Right lobe of liver (tissue), 6 donors: ENCODE data around the gene DCTD. TPM values are rescaled to one million over a fixed set of nuclear protein-coding genes. Genes with fewer than 3 reads are reported as not detected.
"Not testable (repeated sequence)": the region's sequence is repeated elsewhere in the genome, so short reads cannot be mapped to it uniquely, and the experiment has no call there.

Source experiments
- ATAC-seq, 4 donors: fragments of 200-7000 bp; cut with Tn5 transposase; one replicate each; pipeline ENCODE4 v1.9.1; 2020; ENCODE audit warnings: mild to moderate bottlenecking in 4 of 4, moderate library complexity in 4 of 4
- DNase-seq, 3 donors: peaks; one replicate each; pipeline ENCODE4 v3.0.0-alpha.2; 2020
- H3K27ac ChIP-seq, 3 donors: fragments of 200-600 bp; one replicate each; pipeline ENCODE4 v1.8.0; 2022
- H3K27me3 ChIP-seq, 2 donors: fragments of 200-600 bp; one replicate each; pipeline ENCODE4 v1.8.0; 2022
- H3K36me3 ChIP-seq, 4 donors: fragments of 200-600 bp; sonication (generic) in 1 of 4; one replicate each; pipeline versions ENCODE4 v1.5.1 to v1.8.0; 2017 to 2022; ENCODE audit warnings: control low read depth in 1 of 4
- H3K4me1 ChIP-seq, 4 donors: fragments of 200-600 bp; sonication (generic) in 1 of 4; one replicate each; pipeline versions ENCODE4 v1.5.1 to v1.8.0; 2017 to 2022; ENCODE audit warnings: control low read depth in 1 of 4
- H3K4me3 ChIP-seq, 3 donors: fragments of 200-600 bp; one replicate each; pipeline ENCODE4 v1.8.0; 2022
- H3K9me3 ChIP-seq, 4 donors: fragments of 200-600 bp; sonication (generic) in 1 of 4; one replicate each; pipeline versions ENCODE4 v1.5.1 to v1.8.0; 2017 to 2022; ENCODE audit warnings: control low read depth in 1 of 4
- POLR2A ChIP-seq: fragments of 450-650 bp; IDR thresholded peaks from one replicate; pipeline ENCODE4 v1.6.1; 2017; ENCODE audit warnings: antibody characterized with exemption, mild to moderate bottlenecking
- WGBS: methylation state at CpG from one replicate; pipeline ENCODE4 v1.1.6; 2018; ENCODE audit warnings: low coverage, low lambda C conversion rate; ENCODE audit not compliant: insufficient coverage; ENCODE audit errors: missing lambda C conversion rate; 5-methylcytosine and 5-hydroxymethylcytosine counted together
- intact Hi-C, 2 donors: fragments of 100-400 bp; cut with DNase I; formaldehyde crosslinking; loops; one replicate each; pipeline versions ENCODE4 v1.11.2 to v1.14.1; 2022
- total RNA-seq, 6 experiments: library from RNA; depleted of rRNA in 2 of 6; stranded (reverse); fragments of >200 nt in 2 of 6; fragmentation: NEBNext Ultra II Directional in 3 of 6; extraction: Animal tissue kit (Norgen Biotek cat#: 25700) in 3 of 6; gene quantifications; one replicate each; pipeline versions ENCODE4 v1.1.0 to v1.2.4, GENCODE V29; 2016 to 2023
- TF ChIP-seq, protein P1 (sequence below), 4 donors: fragments of 200-600 bp in 3 of 4; fragments of 450-650 bp in 1 of 4; IDR thresholded peaks; one replicate each; pipeline versions ENCODE4 v1.5.1 to v1.8.0; 2016 to 2022; ENCODE audit warnings: antibody characterized with exemption in 4 of 4, mild to moderate bottlenecking in 2 of 4
- donor health status: DM: no; HTN: yes; CAD: no.
- donor health status: DM: no; HTN: no; CAD: no.
- donor health status: DM: no; HTN: no; CAD: no.
- donor health status: DM: no; HTN: yes; CAD: no.
- donor health status: DM: no; HTN: yes; CAD: no.

Gene DCTD
- total RNA-seq, 6 experiments from 2014 or later: 45.7 to 61.3 (median 51.2) TPM

- ATAC-seq (peak; percentile 36 to 50 (median 45)), DNase-seq (peak; percentile 47 to 78 (median 60))
- no peaks in the 10 kb centered on the region for H3K27me3 ChIP-seq
- WGBS: 43% methylated on average over 1 of the region's 9 CpGs
- intact Hi-C loops: no loop called here
- no peak overlapping the region for H3K4me3 ChIP-seq
- H3K36me3 ChIP-seq: peaks cover 0 to 5% (median 0%) of the 10 kb centered on the region in 4 donors
- peaks cover 0 to 77% (median 33%) of the 10 kb centered on the region in 4 donors for H3K4me1 ChIP-seq
- H3K9me3 ChIP-seq: no peaks in the 10 kb centered on the region
- peak overlapping the region in 1 of 3 donors; percentile 62 for H3K27ac ChIP-seq
- TF ChIP-seq POLR2A: no peak
- TF ChIP-seq, protein P1, sequence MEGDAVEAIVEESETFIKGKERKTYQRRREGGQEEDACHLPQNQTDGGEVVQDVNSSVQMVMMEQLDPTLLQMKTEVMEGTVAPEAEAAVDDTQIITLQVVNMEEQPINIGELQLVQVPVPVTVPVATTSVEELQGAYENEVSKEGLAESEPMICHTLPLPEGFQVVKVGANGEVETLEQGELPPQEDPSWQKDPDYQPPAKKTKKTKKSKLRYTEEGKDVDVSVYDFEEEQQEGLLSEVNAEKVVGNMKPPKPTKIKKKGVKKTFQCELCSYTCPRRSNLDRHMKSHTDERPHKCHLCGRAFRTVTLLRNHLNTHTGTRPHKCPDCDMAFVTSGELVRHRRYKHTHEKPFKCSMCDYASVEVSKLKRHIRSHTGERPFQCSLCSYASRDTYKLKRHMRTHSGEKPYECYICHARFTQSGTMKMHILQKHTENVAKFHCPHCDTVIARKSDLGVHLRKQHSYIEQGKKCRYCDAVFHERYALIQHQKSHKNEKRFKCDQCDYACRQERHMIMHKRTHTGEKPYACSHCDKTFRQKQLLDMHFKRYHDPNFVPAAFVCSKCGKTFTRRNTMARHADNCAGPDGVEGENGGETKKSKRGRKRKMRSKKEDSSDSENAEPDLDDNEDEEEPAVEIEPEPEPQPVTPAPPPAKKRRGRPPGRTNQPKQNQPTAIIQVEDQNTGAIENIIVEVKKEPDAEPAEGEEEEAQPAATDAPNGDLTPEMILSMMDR (IDR thresholded peaks at IDR 0.05): no peak
Measured at GRCh38 chr4:182901337-182901736, 15.8 kb downstream of the DCTD start.

DNA sequence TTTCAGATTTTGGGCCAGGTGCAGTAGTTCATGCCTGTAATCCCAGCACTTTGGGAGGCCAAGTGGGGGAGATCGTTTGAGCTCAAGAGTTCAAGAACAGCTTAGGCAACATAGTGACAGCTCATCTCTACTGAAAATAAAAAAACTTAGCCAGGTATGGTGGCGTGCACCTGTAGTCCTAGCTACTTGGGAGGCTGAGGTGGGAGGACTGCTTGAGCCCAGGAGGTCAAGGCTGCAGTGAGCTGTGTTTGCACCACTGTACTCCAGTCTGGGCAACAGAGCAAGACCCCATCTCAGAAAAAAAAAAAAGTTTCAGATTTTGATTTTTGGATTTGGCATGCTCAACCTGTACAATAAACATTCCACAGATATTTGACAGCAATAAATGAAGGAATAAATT is 17.2 kb downstream of the DCTD start:
- Histone ChIP-seq H3K27ac (peak overlapping the region in 1 of 3 donors; percentile 86), H3K4me1 (peaks cover 0 to 83% (median 39%) of the 10 kb centered on the region in 4 donors)
- H3K4me3 ChIP-seq, ATAC-seq, H3K9me3 ChIP-seq, intact Hi-C loops, DNase-seq, H3K27me3 ChIP-seq, H3K36me3 ChIP-seq: not testable (repeated sequence)
- WGBS: 63% methylated on average over 1 of the region's 2 CpGs

GRCh38 chr4:182898479-182898799 is 18.7 kb downstream of the DCTD start:
- Histone ChIP-seq H3K36me3 (peaks cover 0 to 18% (median 0%) of the 10 kb centered on the region in 4 donors), H3K27ac (peak overlapping the region in 2 of 3 donors; percentile 54 to 86), H3K27me3 (no peaks in the 10 kb centered on the region), H3K9me3 (no peaks in the 10 kb centered on the region), H3K4me1 (peaks cover 0 to 71% (median 37%) of the 10 kb centered on the region in 4 donors), H3K4me3 (no peak overlapping the region)
- WGBS: 50% methylated on average over 5 of the region's 5 CpGs
- intact Hi-C loops: no loop called here
- ATAC-seq (peak; percentile 1 to 7 (median 6)), DNase-seq (no peak)
- TF ChIP-seq, protein P1 (IDR thresholded peaks at IDR 0.05): no peak
- TF ChIP-seq POLR2A: no peak

DNA sequence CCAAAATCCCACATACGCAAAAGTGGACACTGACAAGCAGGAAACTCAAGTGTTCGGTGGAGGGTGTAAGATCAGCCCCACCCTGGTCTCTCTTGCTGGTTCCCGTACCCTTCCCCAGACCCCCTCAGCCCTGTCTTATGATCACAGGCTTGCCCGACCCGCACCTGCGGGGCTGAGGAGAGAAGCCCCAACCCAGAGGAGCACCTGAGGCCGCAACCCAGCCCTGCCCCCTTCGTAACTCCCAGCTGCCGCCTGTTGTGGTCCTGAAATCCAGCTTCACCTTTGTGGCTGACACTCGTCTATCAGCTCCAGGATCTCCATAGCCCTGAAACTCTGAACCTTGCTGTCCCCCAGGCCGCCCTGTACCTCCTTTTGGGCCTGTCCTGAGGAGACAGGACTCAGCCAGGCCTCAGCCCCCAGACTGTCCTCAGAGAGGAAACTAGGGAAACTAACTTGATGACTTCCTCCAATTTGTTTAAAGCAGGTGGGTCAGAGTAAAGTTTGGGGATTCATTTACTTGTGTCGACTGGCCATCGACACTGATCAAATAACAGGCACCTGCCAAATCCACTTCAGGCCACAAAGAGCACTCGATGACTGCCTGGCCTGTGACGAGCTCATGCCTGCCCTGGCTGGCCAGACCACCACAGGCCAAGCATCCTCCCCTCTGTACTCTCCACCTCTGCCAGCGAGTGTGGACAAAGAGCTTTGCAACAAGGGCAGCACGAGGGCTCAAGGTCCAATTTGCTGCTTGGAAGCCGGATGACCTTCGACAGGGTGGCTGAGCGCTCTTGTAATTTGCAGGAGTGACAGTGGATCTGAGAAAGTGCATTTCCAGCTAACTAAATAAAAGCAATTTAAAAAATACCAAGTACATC is 19.3 kb downstream of the DCTD start:
- DNase-seq: peak; percentile 77 to 96 (median 93)
- H3K4me3 ChIP-seq: peak overlapping the region in 1 of 3 donors; percentile 10
- 51% methylated on average over 9 of the region's 20 CpGs for WGBS
- intact Hi-C loops: no loop called here
- H3K27ac ChIP-seq: peak overlapping the region; percentile 29 to 86 (median 74)
- H3K9me3 ChIP-seq: no peaks in the 10 kb centered on the region
- TF ChIP-seq, protein P1 (IDR thresholded peaks at IDR 0.05): no peak
- peak; percentile 58 for TF ChIP-seq POLR2A
- peaks cover 0 to 22% (median 3%) of the 10 kb centered on the region in 4 donors for H3K36me3 ChIP-seq
- no peaks in the 10 kb centered on the region for H3K27me3 ChIP-seq
- ATAC-seq: peak; percentile 80 to 91 (median 84)
- H3K4me1 ChIP-seq: peaks cover 0 to 65% (median 34%) of the 10 kb centered on the region in 4 donors

GRCh38 chr4:182896421-182896820 is 20.8 kb downstream of the DCTD start:
- Histone ChIP-seq H3K27me3 (no peaks in the 10 kb centered on the region), H3K36me3 (peaks cover 0 to 31% (median 3%) of the 10 kb centered on the region in 4 donors), H3K4me1 (peaks cover 0 to 51% (median 28%) of the 10 kb centered on the region in 4 donors), H3K27ac (peak overlapping the region in 2 of 3 donors; percentile 2 to 69), H3K4me3 (no peak overlapping the region), H3K9me3 (no peaks in the 10 kb centered on the region)
- ATAC-seq: no peak
- intact Hi-C loops: no loop called here
- no peak for DNase-seq
- WGBS: 84% methylated on average over 8 of the region's 8 CpGs
- no peak for TF ChIP-seq POLR2A
